GM12801 (cell line): ENCODE measurements around the gene ONECUT1.

Experiments used
- TF ChIP-seq, protein P1 (sequence below): IDR thresholded peaks from one replicate; pipeline ENCODE4 v1.5.1; 2011; ENCODE audit warnings: control low read depth; ENCODE audit not compliant: insufficient read length; ENCODE audit errors: extremely low read depth

ONECUT1 gene

GRCh38 chr15:52733088-52733487 lies 57.0 kb downstream of the ONECUT1 start:
- TF ChIP-seq, protein P1, sequence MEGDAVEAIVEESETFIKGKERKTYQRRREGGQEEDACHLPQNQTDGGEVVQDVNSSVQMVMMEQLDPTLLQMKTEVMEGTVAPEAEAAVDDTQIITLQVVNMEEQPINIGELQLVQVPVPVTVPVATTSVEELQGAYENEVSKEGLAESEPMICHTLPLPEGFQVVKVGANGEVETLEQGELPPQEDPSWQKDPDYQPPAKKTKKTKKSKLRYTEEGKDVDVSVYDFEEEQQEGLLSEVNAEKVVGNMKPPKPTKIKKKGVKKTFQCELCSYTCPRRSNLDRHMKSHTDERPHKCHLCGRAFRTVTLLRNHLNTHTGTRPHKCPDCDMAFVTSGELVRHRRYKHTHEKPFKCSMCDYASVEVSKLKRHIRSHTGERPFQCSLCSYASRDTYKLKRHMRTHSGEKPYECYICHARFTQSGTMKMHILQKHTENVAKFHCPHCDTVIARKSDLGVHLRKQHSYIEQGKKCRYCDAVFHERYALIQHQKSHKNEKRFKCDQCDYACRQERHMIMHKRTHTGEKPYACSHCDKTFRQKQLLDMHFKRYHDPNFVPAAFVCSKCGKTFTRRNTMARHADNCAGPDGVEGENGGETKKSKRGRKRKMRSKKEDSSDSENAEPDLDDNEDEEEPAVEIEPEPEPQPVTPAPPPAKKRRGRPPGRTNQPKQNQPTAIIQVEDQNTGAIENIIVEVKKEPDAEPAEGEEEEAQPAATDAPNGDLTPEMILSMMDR = no peak

- TF ChIP-seq, protein P1 = no peak
Measured at GRCh38 chr15:52732551-52732950, 57.6 kb downstream of the ONECUT1 start.

GRCh38 chr15:52731732-52732470 lies 58.2 kb downstream of the ONECUT1 start:
- TF ChIP-seq, protein P1 = no peak

- TF ChIP-seq, protein P1 = no peak
Measured at GRCh38 chr15:52731004-52731403, 59.1 kb downstream of the ONECUT1 start.

DNA sequence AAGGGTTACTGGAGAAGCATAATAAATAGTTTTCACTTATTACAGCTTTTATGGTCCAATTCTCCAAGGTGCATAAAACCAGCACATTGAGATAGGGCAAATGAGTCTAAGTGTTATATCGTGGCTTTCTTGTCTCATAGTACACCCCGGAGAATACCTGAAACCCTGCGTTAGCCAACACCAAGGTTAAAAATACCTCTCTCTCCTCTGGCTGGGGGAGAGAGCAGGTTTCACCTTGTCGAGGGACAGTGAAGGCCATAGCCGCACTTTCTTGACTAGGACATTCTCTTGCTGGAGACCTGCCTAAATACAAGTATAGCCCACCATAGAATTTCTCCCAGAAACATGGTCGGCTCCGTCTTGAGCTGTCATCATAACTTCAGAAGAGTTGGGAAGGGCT lies 59.5 kb downstream of the ONECUT1 start:
- TF ChIP-seq, protein P1 = no peak

- TF ChIP-seq, protein P1 = no peak
Measured at GRCh38 chr15:52730173-52730572, 60.0 kb downstream of the ONECUT1 start.

GRCh38 chr15:52728899-52729298 lies 61.2 kb downstream of the ONECUT1 start:
- TF ChIP-seq, protein P1 = no peak
